Measurements from ENCODE around the gene SATB2.

SATB2 gene

GRCh38 chr2:199452260-199452990 is 5.3 kb downstream of the SATB2 start:
- no peak for DNase-seq (ENCODE audit: low spot score)

GRCh38 chr2:199449956-199450355 is 7.8 kb downstream of the SATB2 start:
- no peak for DNase-seq (ENCODE audit: low spot score)

GRCh38 chr2:199449455-199449854 is 8.3 kb downstream of the SATB2 start:
- DNase-seq (ENCODE audit: low spot score) = no peak

GRCh38 chr2:199446996-199447576 is 10.7 kb downstream of the SATB2 start:
- no peak for DNase-seq (ENCODE audit: low spot score)

- no peak for DNase-seq (ENCODE audit: low spot score)
Observed at GRCh38 chr2:199444749-199445148, 13.0 kb downstream of the SATB2 start.

- DNase-seq (ENCODE audit: low spot score) = no peak
Observed at GRCh38 chr2:199443589-199444130, 14.1 kb downstream of the SATB2 start.

- DNase-seq (ENCODE audit: low spot score) = no peak
Observed at GRCh38 chr2:199442173-199442572, 15.6 kb downstream of the SATB2 start.

GRCh38 chr2:199441759-199442158 is 16.0 kb downstream of the SATB2 start:
- DNase-seq (ENCODE audit: low spot score) = no peak

GRCh38 chr2:199440118-199440517 is 17.6 kb downstream of the SATB2 start:
- no peak for DNase-seq (ENCODE audit: low spot score)

GRCh38 chr2:199439542-199439941 is 18.2 kb downstream of the SATB2 start:
- no peak for DNase-seq (ENCODE audit: low spot score)

GRCh38 chr2:199439066-199439465 is 18.7 kb downstream of the SATB2 start:
- DNase-seq (ENCODE audit: low spot score) = no peak

GRCh38 chr2:199434555-199434954 is 23.2 kb downstream of the SATB2 start:
- DNase-seq (ENCODE audit: low spot score) = no peak

GRCh38 chr2:199433204-199433832 is 24.4 kb downstream of the SATB2 start:
- no peak for DNase-seq (ENCODE audit: low spot score)

GRCh38 chr2:199431746-199432213 is 26.0 kb downstream of the SATB2 start:
- DNase-seq (ENCODE audit: low spot score) = no peak

- DNase-seq (ENCODE audit: low spot score) = no peak
Observed at GRCh38 chr2:199430214-199430613, 27.5 kb downstream of the SATB2 start.

- DNase-seq (ENCODE audit: low spot score) = no peak
Observed at GRCh38 chr2:199428291-199428690, 29.4 kb downstream of the SATB2 start.

- DNase-seq (ENCODE audit: low spot score) = no peak
Observed at GRCh38 chr2:199424160-199424559, 33.6 kb downstream of the SATB2 start.

- DNase-seq (ENCODE audit: low spot score) = no peak
Observed at GRCh38 chr2:199419428-199419827, 38.3 kb downstream of the SATB2 start.

GRCh38 chr2:199414465-199414864 is 43.3 kb downstream of the SATB2 start:
- no peak for DNase-seq (ENCODE audit: low spot score)

GRCh38 chr2:199414001-199414400 is 43.7 kb downstream of the SATB2 start:
- no peak for DNase-seq (ENCODE audit: low spot score)

- no peak for DNase-seq (ENCODE audit: low spot score)
Observed at GRCh38 chr2:199409759-199410529, 47.8 kb downstream of the SATB2 start.

- no peak for DNase-seq (ENCODE audit: low spot score)
Observed at GRCh38 chr2:199407421-199407820, 50.3 kb downstream of the SATB2 start.
